Dermis blood vessel endothelial cell (primary cell): Measurements from ENCODE around the gene PNLIP. TPM values are rescaled to one million over a fixed set of nuclear protein-coding genes. Genes with fewer than 3 reads are reported as not detected.

Experiments
- total RNA-seq: library from RNA; depleted of rRNA; stranded (reverse); fragments of >200 nt; gene quantifications from 2 replicates; pipeline ENCODE4 v1.2.3, GENCODE V29; 2014

The PNLIP gene
- total RNA-seq, 1 donor from 2014 or later: not detected

Other genes starting within 250 kb of the PNLIP start
- gene CCDC172, start 221.5 kb upstream of the PNLIP start, total RNA-seq: not detected in 2 replicates
- gene PNLIPRP3, start 118.1 kb upstream of the PNLIP start, total RNA-seq: under 0.01 TPM in 1 of 2 replicates, not detected in the other
- gene PNLIPRP1, start 45.0 kb downstream of the PNLIP start, total RNA-seq: not detected in 2 replicates
- gene PNLIPRP2, start 75.0 kb downstream of the PNLIP start, total RNA-seq: not detected in 2 replicates
- gene HSPA12A, start 196.6 kb downstream of the PNLIP start, total RNA-seq: 0.56 and 0.68 TPM in 2 replicates